22Rv1 (cell line): ENCODE results near the gene AGAP1.

Source experiments
- ZFX ChIP-seq: fragments of 450-650 bp; IDR thresholded peaks from 2 replicates; pipeline ENCODE4 v1.6.1; 2017; ENCODE audit warnings: antibody characterized with exemption, borderline replicate concordance
- TF ChIP-seq, protein P1 (sequence below): fragments of 450-650 bp; IDR thresholded peaks from 2 replicates; pipeline ENCODE4 v1.5.1; 2017; ENCODE audit warnings: mild to moderate bottlenecking

DNA sequence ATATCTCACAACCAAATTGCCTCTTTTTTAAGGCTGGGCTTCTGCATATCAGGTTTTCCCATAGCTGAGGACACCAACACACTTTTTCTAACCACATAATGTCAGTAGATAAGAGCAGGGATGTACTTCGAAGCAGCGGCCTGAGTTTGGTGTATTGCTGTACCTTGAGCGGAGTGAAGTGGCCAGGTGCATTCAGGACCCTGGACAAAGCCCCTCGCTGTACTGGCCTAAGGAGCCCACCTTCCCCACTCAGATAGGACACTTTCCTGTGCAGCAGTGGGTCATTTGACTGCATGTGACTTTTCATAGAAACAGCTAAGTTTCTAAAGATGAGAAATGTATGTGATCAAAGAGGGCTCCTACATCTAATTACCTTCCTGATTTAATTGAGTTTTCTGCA, 461.8 kb downstream of the AGAP1 start:
- TF ChIP-seq, protein P1, sequence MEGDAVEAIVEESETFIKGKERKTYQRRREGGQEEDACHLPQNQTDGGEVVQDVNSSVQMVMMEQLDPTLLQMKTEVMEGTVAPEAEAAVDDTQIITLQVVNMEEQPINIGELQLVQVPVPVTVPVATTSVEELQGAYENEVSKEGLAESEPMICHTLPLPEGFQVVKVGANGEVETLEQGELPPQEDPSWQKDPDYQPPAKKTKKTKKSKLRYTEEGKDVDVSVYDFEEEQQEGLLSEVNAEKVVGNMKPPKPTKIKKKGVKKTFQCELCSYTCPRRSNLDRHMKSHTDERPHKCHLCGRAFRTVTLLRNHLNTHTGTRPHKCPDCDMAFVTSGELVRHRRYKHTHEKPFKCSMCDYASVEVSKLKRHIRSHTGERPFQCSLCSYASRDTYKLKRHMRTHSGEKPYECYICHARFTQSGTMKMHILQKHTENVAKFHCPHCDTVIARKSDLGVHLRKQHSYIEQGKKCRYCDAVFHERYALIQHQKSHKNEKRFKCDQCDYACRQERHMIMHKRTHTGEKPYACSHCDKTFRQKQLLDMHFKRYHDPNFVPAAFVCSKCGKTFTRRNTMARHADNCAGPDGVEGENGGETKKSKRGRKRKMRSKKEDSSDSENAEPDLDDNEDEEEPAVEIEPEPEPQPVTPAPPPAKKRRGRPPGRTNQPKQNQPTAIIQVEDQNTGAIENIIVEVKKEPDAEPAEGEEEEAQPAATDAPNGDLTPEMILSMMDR = no peak
- TF ChIP-seq ZFX = no peak
